Progenitor cell of endocrine pancreas (in vitro differentiated cells): ENCODE measurements around the gene PAOX. TPM values are rescaled to one million over a fixed set of nuclear protein-coding genes. Genes with fewer than 3 reads are reported as not detected.

Experiments used
- DNase-seq: peaks from one replicate; pipeline ENCODE4 v3.0.0; 2021; ENCODE audit warnings: low spot score; ENCODE audit not compliant: unreplicated experiment
- H3K27ac Mint-ChIP-seq: 2 replicates; pipeline ENCODE4 v1.8.0; 2021; ENCODE audit warnings: mild to moderate bottlenecking, moderate library complexity, mixed read lengths
- H3K27me3 Mint-ChIP-seq: 2 replicates; pipeline ENCODE4 v1.8.0; 2021; ENCODE audit warnings: mixed read lengths
- H3K36me3 Mint-ChIP-seq: 2 replicates; pipeline ENCODE4 v1.8.0; 2022; ENCODE audit warnings: mixed read lengths; ENCODE audit not compliant: insufficient read depth
- H3K4me1 Mint-ChIP-seq: 2 replicates; pipeline ENCODE4 v1.8.0; 2021; ENCODE audit warnings: low read depth, mixed read lengths
- H3K4me3 Mint-ChIP-seq: 2 replicates; pipeline ENCODE4 v1.8.0; 2021; ENCODE audit warnings: low read depth, mild to moderate bottlenecking, moderate library complexity, mixed read lengths
- H3K9me3 Mint-ChIP-seq: 2 replicates; pipeline ENCODE4 v1.8.0; 2021; ENCODE audit warnings: low read depth, mixed read lengths
- total RNA-seq: library from RNA; stranded (reverse); gene quantifications from 2 replicates; pipeline ENCODE4 v1.2.1, GENCODE V29; 2021
- TF ChIP-seq, protein P1 (sequence below): fragments of 200-600 bp; sonication (generic); IDR thresholded peaks from one replicate; pipeline ENCODE4 v1.5.0; 2021; ENCODE audit warnings: antibody characterized with exemption, mild to moderate bottlenecking; ENCODE audit not compliant: unreplicated experiment

The PAOX gene
- total RNA-seq, 1 donor from 2014 or later, result 11.9 TPM

GRCh38 chr10:133396035-133396624 is 17.1 kb downstream of the PAOX start:
- peak overlapping the region; percentile 92 for H3K4me3 Mint-ChIP-seq
- peaks cover 5% of the 10 kb centered on the region for H3K36me3 Mint-ChIP-seq
- no peak for DNase-seq

GRCh38 chr10:133397938-133398337 is 18.9 kb downstream of the PAOX start:
- Mint-ChIP-seq H3K9me3 (no peaks in the 10 kb centered on the region), H3K36me3 (peaks cover 6% of the 10 kb centered on the region), H3K27ac (no peak overlapping the region), H3K4me1 (peaks cover 8% of the 10 kb centered on the region), H3K4me3 (no peak overlapping the region), H3K27me3 (no peaks in the 10 kb centered on the region)
- DNase-seq, result no peak
- TF ChIP-seq, protein P1, sequence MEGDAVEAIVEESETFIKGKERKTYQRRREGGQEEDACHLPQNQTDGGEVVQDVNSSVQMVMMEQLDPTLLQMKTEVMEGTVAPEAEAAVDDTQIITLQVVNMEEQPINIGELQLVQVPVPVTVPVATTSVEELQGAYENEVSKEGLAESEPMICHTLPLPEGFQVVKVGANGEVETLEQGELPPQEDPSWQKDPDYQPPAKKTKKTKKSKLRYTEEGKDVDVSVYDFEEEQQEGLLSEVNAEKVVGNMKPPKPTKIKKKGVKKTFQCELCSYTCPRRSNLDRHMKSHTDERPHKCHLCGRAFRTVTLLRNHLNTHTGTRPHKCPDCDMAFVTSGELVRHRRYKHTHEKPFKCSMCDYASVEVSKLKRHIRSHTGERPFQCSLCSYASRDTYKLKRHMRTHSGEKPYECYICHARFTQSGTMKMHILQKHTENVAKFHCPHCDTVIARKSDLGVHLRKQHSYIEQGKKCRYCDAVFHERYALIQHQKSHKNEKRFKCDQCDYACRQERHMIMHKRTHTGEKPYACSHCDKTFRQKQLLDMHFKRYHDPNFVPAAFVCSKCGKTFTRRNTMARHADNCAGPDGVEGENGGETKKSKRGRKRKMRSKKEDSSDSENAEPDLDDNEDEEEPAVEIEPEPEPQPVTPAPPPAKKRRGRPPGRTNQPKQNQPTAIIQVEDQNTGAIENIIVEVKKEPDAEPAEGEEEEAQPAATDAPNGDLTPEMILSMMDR, result no peak

More at GRCh38 chr10:133396035-133396624, 17.1 kb downstream of the PAOX start:
- Mint-ChIP-seq H3K27me3 (no peaks in the 10 kb centered on the region), H3K27ac (no peak overlapping the region), H3K9me3 (no peaks in the 10 kb centered on the region), H3K4me1 (peaks cover 8% of the 10 kb centered on the region)
- TF ChIP-seq, protein P1, result no peak

- TF ChIP-seq, protein P1, result no peak
- Mint-ChIP-seq H3K27ac (no peak overlapping the region), H3K36me3 (peaks cover 12% of the 10 kb centered on the region), H3K9me3 (no peaks in the 10 kb centered on the region), H3K4me1 (peaks cover 8% of the 10 kb centered on the region), H3K27me3 (no peaks in the 10 kb centered on the region), H3K4me3 (no peak overlapping the region)
- DNase-seq, result no peak
These were observed 20.1 kb downstream of the PAOX start for GRCh38 chr10:133399123-133399601.

GRCh38 chr10:133400624-133401424 is 21.8 kb downstream of the PAOX start:
- no peak overlapping the region for H3K27ac Mint-ChIP-seq
- TF ChIP-seq, protein P1, result no peak
- H3K4me3 Mint-ChIP-seq, result no peak overlapping the region
- no peaks in the 10 kb centered on the region for H3K9me3 Mint-ChIP-seq
- peaks cover 25% of the 10 kb centered on the region for H3K36me3 Mint-ChIP-seq
- peaks cover 4% of the 10 kb centered on the region for H3K4me1 Mint-ChIP-seq
- no peaks in the 10 kb centered on the region for H3K27me3 Mint-ChIP-seq
- no peak for DNase-seq

- no peaks in the 10 kb centered on the region for H3K27me3 Mint-ChIP-seq
- peaks cover 30% of the 10 kb centered on the region for H3K36me3 Mint-ChIP-seq
- no peak for DNase-seq
- no peak overlapping the region for H3K4me3 Mint-ChIP-seq
- peaks cover 4% of the 10 kb centered on the region for H3K4me1 Mint-ChIP-seq
- no peak overlapping the region for H3K27ac Mint-ChIP-seq
- no peaks in the 10 kb centered on the region for H3K9me3 Mint-ChIP-seq
- TF ChIP-seq, protein P1, result no peak
These were observed 22.4 kb downstream of the PAOX start for GRCh38 chr10:133401500-133401899.
